HG03575 (cell line): ENCODE data around the gene PPL.
"Not testable (repeated sequence)": the region's sequence is repeated elsewhere in the genome, so short reads cannot be mapped to it uniquely, and the experiment has no call there.

Experiments used
- ATAC-seq: cut with Tn5 transposase; IDR thresholded peaks from one replicate; pipeline ENCODE4 v1.9.1; 2021; ENCODE audit not compliant: unreplicated experiment, insufficient number of reproducible peaks, low FRiP score; ENCODE audit errors: extremely low read depth

The PPL gene

DNA sequence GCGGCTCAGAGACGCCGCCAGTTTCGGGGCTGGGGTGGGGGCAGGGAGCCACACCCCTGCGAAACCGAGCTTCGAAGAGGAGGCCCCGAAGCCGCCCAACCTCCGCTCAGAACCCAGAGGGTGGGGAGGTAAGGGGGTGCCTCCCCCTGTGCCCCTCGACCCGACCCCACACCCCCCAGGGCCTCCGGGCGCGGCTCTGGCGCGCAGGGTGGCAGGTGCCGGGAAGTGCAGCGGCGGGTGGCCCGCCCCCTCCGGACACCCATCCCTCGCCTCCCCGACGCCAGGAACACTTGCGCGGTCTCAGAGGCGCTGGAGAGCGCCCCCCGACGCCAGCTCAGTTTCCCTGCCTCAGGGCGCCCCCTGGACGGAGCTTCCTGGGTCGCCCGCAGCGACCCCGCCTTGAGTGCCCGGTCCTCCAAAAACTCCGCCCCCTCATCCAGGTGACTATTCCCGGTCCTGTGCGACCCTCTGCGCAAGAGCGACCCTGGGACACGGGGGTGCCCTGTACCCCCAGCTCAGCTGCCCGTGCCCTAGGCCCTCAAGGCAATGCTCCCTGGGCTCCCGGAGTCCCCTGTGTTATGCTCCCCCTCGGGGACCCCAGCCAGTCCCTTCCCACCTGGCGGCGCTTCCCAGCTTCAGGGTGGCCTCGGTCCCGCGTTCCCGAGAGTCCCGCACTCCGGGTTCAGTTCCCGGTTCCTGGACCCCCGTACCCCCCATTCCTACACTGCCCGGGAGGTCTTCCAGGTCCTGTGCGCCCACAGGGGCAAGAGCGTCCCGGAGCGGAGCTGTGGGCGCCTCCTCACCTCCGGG is 562 bp downstream of the PPL start:
- ATAC-seq, result no peak

DNA sequence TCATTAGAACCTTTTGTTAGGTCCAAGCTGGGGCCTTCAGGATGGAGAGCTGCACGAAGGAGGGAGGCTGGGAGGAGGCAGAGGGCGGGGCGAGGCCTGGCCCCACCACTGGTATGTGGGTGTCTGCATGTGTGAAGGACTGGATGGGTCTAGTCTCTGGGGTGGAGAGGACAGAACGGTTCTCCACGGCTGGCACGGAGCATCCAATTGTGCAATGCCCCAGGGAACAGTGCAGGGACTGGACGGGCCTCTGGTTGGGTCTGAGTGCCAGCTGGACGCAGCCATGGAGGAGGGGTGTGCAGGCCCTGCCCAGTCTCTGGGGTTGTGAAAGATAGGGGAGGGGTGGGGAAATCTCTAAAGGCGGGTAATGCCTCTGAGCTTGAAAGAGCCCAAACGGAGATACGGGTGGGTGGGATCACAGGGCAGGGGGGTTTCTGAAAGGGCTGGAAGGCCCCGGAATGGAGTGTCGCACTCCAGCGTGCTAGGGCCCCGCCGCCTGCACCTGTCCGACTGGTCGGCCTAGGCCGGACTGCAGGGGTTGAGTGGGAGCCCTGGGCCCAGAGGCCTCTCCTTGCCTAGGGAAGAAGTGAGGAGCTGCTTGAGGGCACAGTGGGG is 1.6 kb downstream of the PPL start:
- no peak for ATAC-seq

DNA sequence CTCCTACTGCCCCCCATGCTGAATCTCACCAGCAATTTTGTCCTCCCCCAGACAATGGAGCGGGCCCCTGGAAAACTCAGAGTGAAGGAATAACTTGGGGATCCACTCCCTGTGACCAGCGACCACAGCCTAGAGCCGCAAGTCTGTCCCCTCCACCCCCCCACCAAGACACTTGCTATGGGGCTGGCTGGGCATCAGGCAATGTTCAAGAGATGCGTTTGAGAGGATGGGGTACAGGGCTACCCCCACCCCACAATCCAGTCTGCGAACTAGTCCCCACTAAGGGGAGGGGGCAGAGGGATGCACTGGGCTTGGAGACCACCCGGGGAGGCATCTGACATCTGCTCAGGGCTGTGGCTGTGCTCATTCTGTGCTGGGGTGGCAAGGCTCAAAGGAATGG is 2.4 kb downstream of the PPL start:
- no peak for ATAC-seq

DNA sequence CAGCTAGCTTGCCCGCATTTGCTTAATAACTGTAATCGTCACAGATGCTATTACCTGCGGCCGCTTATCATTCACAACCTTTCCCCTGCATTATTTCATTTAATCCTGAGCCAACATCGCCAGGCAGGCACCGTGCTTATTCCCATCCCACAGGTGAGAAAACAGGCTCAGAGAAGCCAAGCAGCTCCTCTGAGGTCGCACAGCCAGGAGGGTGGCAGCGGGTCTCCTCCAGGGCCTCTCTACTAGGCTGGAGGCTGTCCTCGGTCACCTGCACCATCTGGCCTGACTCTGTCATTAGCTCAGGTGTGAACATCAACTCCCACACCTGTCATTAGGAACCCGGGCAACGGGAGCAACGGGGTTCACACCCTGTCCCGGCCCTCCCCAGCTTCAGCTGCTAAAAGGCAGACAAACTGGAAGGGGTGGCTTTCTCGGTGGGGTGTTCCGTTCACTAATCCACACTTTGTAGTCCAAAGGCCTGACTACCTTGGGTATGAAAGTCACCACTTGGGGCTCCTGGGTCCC is 3.0 kb downstream of the PPL start:
- ATAC-seq, result no peak

DNA sequence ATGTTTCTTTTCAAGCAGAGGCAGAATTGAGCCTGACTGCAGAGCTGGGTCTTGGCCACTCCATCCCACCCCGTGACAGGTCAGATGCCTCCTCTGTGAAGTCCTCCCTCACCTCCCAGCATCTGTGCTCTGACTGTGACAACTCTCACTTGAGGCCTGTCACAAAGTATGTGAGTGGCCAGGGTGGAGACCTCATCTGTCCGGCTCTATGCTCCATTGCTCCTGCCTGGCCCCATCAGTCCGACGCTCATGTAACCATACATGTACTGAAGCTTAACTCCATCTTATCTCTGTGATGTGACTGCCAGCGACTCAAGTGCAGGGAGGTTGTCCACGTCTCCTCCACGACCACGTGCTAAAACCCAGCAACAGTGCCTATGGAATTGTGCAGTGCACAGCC is 3.5 kb downstream of the PPL start:
- ATAC-seq, result no peak

DNA sequence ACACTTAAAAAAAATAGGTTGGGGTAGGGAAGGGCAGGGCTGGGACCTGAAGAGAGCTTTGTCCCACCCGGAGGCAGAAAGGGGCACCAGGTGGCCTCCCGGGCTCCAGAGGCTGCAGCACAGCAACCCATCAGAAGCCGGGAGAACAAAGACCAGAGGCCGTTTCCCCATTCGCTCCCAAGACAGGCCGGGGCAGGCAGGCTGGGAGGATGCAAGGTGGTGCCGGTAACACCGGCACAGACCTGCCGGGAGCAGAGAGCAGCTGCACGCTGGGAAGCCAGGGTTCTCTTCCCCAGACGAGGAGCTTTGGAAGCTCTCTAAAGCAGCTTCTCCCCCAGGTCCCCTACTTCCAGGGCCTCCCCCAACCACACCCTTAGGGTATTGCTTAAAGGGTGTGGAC is 5.6 kb downstream of the PPL start:
- ATAC-seq, result no peak

DNA sequence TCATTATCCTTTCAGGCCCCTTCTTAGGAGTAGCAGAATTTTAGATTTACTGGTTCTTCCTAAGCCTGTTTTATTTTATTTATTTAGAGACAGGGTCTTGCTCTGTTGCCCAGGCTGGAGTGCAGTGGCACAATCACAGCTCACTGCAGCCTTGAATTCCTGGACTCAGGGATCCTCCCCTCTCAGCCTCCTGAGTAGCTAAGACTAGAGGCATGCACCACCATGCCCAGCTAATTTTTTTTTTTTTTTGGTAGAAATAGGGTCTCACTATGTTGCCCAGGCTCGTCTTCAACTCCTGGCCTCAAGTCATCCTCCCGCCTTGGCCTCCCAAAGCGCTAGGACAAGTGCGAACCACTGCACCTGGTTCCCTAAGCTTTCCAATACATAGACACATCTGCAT is 7.3 kb downstream of the PPL start:
- ATAC-seq, result not testable (repeated sequence)

DNA sequence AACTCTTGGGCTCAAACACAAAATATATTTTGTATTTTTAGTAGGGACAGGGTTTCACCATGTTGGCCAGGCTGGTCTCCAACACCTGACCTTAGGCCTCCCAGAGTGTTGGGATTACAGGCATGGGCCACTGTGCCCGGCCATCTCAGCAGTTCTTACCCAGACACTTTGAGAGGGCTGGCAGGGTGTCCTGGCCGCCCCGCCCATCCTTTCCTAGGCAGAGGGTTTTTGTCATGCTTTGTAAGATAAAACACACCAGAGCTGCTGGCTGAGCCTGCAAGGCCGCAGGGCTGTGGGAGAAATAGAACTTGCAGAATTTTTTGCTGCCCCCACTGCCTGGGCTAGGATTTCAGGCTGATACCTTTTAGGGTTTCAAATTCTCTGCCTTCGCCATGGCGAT is 8.7 kb downstream of the PPL start:
- ATAC-seq, result no peak

DNA sequence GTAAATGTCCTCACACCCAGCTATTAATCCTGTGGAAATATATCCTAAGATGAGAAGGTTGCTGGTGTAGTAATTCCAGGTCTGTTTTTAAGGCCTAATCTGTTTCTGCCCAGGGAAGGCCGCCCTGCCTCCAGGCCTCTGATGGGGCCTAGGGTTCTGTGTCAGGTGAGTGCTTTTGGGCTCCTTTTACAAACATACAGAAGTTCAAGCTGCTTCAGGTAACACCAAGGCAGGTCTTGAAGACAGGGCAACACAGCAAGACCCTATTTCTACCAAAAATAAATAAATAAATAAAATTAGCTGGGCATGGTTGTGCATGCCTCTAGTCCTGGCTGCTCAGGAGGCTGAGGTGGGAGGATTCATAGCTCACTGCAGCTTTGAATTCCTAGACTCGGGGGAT is 9.3 kb downstream of the PPL start:
- no peak for ATAC-seq

DNA sequence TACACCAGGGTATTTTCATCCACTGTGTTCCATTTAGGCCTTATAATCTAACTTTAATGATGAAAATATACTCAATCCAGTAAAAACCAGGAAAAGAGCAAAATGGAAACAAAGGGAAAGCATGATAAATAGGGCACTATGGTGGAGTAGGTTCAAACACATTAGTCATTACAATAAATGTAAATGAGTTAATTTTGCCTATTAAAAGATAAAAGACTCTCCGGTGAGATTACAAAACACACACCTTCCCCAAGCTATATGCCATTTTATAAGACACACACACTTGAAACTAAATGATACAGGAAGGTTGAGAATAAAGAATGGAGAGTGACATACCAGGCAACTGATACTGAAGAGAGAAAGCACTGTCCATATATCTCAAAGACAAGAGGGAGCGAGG is 10.0 kb downstream of the PPL start:
- no peak for ATAC-seq

DNA sequence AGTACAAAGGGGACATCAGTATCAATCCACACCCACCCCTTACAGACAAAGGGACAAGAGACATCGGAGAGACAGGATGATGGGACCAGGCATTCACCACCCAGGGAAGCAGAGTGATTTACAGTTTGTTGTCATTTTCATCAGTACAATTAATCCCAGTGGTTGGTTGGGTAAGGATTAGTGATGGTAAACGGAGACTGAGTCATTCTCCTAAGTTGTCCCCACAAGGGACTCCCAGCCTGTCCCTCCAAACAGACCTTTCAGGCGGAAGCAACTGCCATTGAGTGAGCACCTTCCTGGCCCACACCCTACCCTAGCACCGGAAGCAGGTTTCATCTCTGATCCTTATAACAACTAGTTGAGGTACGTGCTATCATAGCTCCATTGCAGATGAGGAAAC is 11.2 kb downstream of the PPL start:
- ATAC-seq, result no peak

DNA sequence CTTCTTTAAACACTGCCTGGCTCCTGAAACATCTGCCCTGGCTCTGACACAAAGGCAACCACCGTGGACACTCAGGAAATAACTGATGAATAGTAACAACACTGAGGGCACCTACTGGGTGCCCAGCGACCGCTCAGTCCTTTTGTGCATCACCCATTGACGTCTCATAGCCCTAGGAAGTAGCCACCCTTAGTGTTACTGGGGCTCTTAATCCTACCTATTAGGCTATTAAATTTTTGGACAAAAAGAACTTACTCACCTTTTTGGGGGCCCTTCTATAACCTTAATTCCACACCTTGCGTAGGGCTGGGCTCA is 11.7 kb downstream of the PPL start:
- ATAC-seq, result no peak

DNA sequence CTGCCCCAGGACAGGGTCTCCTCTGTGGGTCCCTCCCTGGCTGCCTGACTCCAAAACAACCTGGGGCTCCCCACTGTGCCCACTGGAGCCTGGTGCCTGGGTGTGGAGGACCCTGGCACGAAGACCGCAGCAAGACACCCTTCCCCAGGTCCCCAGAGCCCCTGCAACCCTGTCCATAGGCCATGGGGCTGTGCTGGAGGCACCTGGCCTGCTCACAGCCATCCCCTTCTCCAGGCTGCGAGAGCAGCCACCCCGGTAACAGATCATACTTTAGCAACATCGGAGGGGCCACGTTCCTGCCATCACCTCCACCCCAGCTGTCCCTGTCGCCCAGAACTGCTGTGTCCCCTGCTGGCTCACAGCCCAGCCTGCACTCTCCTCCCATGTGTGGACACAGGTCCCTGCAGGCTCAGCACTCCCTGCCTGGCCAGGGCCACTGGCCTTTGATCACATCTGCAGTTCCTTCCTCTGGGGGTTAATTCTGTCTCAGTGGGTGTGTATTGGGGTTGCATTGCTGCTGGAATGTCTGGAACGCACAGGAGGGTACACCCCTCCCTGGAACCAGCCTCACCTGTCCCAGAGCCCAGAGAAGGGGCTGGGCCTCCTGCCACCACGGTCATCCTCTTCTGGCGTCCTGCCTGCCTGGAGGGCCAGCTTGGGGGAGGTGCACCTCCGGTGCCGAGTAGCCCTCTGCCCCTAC is 12.2 kb downstream of the PPL start:
- ATAC-seq, result no peak

DNA sequence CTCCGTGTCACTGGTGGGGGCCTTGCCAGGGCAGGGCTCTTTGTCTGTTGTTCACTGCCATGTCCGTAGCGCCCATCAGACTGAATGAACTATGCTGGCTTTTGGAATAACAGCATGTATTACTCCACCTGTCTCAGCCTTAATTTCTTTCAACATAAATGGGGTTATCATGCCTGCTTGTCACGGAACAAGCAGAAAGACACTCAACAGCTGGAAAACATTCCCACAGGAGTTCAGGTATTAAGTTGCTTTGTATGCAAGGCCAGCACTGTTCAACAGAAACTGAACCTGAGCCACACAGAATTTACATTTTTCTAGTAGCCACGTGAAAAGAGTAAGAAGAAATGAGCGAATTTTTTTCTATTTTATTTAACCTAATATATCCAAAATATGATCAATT is 13.1 kb downstream of the PPL start:
- ATAC-seq, result no peak

DNA sequence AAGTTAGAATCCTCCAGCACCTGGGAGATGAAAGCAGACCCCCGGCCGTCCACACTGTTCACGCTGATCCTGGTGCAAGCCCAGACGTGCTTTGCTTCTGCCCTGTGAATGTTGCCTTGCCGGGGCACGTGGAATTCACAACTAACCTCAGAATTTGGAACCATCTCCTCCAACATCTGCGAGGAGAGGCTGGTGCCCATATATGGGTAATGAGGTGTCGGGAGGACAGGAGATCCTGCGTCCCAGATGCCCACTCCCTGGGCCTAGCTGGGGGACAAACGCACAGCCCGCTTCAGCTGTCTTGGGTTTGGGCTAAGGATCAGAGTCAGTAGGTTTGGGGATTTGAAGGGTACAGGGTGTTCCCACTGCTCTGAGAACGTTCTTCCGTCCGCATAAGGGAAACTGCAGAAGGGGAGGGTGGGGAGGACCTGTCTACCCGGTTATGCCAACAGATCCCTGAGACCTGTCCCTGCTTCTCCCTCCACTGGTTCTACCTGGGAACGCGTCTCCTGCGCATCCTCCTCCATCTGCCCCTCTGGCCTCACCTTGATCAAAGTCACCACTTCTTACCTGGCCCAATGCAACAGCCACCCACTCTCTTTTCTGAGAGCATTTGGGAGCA is 14.1 kb downstream of the PPL start:
- ATAC-seq, result no peak

DNA sequence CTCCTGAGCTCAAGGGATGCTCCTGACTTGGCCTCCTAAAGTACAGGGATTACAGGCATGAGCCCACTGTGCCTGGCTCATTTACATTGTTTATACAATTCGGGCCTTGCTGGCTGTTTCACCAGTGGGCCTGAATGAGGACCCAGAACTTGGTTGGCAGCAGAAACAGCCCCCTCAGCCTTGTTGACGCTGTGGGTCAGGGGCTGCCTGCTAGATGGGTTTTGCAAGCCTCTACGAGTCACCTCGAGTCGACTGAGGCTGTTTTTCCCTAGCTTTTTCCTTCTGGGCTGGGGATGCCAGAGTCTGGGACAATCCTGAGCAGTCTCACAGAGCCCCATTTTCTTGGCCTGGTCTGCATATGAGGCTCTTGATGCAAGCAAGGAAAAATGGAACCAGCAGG is 16.1 kb downstream of the PPL start:
- no peak for ATAC-seq

DNA sequence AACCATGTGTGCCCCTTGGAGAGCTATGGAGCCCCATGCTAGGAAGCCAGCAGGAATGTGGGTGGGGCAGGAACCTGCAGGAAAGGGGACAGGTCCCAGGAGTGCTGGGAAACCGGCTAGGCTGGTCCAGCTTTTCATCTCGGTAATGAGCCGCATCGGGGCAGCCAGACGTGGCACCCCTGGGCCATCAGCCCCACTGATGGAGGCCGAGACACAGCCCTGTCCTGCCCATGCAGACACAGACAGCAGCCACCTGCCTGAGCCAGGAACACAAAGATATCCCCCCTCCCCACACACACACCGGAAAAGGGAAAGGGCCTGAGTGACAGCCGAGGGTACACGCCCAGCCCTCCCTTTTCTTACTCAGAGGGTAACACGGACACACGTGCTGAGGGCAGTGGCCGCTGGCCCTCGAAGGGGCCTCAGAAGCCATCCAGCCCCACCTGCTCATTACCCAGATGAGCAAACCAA is 18.1 kb downstream of the PPL start:
- ATAC-seq, result no peak

DNA sequence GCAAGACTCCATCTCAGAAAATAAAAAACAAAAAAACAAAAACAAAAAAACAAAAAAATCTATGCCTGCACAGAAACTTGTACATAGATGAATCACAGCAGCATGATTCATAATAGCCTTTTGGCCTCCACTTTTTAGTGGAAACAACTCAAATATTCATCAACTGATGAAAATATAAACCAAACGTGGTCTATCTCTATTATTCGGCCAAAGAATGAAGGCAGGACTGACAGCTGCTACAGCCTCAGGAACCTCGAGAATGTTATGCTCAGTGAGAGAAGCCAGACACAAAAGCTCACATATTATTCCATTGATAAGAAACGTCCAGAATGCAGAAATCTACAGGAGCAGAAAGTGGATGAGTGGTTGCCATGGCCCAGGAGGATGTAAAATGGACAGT is 19.8 kb downstream of the PPL start:
- no peak for ATAC-seq

DNA sequence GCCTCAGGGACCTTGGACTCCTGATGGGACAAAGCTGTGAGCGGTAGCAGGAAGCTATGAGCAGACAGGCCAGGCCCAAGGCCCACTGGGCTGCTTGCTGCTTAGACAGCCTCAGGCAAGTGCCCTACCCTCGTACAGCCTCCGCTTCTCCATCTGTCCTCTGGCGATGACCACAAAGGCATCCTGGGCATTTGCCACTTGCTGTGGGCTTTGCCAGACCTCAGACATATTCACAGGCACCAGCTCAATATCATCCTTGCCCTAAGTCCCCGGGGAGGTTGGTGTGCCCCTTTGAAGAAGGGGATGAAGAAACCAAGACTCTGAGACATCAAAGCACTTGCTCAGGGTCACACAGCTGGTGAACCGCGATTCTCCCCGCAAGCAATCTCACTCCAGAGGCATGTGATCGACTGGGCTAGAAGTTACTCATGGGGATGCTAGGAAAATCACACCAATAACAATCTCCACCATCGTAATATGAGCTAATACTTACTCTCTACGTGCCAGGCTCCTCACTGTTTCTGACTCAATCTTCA is 21.7 kb downstream of the PPL start:
- ATAC-seq, result no peak
